ENCODE measurements around the gene CYTH4. TPM values are rescaled to one million over a fixed set of nuclear protein-coding genes. Genes with fewer than 3 reads are reported as not detected.
A peak's percentile ranks its signal among the peaks of the same experiment; 100 is the strongest.

The CYTH4 gene
- total and polyA plus RNA-seq, 2 of the 8 experiments (the other 6 are each of a cell fraction or from before 2014, with no cell fraction given), result 0.09 TPM; not detected in 1

GRCh38 chr22:37330200-37331033 lies 48.1 kb downstream of the CYTH4 start:
- H2BK5ac ChIP-seq (ENCODE audit: low read depth, low read length), result no peak overlapping the region
- H3K23ac ChIP-seq (ENCODE audit: insufficient read length), result no peak overlapping the region
- no peak overlapping the region for H2AFZ ChIP-seq (ENCODE audit: low read length)
- H3K4ac ChIP-seq (replicated peaks; ENCODE audit: insufficient read length, low read depth, low read length), result no peak overlapping the region
- H3K56ac ChIP-seq (replicated peaks; ENCODE audit: insufficient read length, low read depth, low read length), result no peak overlapping the region
- H3K9me3 ChIP-seq (ENCODE audit: insufficient read depth in 2 of 2, low read depth in 1 of 2, low read length in 1 of 2), result no peaks in the 10 kb centered on the region
- no peak overlapping the region for H3K4me2 ChIP-seq (ENCODE audit: insufficient read depth in 1 of 2, low read depth in 2 of 2, low read length in 2 of 2)
- peak; percentile 79 for FAIRE-seq
- no peak overlapping the region; the same call in 1 of the 2 replicates for H2AK5ac ChIP-seq (ENCODE audit: low read depth, low read length)
- H3K4me3 ChIP-seq (ENCODE audit: extremely low read depth in 1 of 4, insufficient read depth in 2 of 4, low read depth in 3 of 4, low read length in 4 of 4), result no peak overlapping the region
- H3K27me3 ChIP-seq (replicated peaks in 1 of 4; ENCODE audit: control insufficient read depth in 3 of 4, extremely low read depth in 1 of 4, insufficient read depth in 3 of 4, low read length in 3 of 4), result peaks cover 0 to 27% (median 12%) of the 10 kb centered on the region in 4 experiments; a peak in 5 of 7 replicates
- no peak overlapping the region for H3K14ac ChIP-seq (ENCODE audit: insufficient read length)
- no peak overlapping the region for H3K18ac ChIP-seq (ENCODE audit: extremely low read depth, low read length)
- H4K8ac ChIP-seq (ENCODE audit: extremely low read depth, insufficient read depth, low read length), result no peak overlapping the region
- no peak overlapping the region for H4K5ac ChIP-seq (ENCODE audit: insufficient read length, low read depth, low read length)
- H3K27ac ChIP-seq (ENCODE audit: low read depth, low read length), result no peak overlapping the region
- H3K9ac ChIP-seq (replicated peaks in 1 of 4; ENCODE audit: extremely low read depth in 1 of 4, low read depth in 3 of 4, low read length in 3 of 4), result no peak overlapping the region
- no peaks in the 10 kb centered on the region for H4K20me1 ChIP-seq (replicated peaks in 1 of 2; ENCODE audit: control insufficient read depth in 1 of 2, insufficient read depth in 2 of 2, low read length in 2 of 2)
- H4K91ac ChIP-seq (replicated peaks; ENCODE audit: insufficient read length, low read length), result no peak overlapping the region
- H2BK20ac ChIP-seq (ENCODE audit: low read length), result no peak overlapping the region
- H2BK120ac ChIP-seq (replicated peaks; ENCODE audit: low read depth, low read length), result no peak overlapping the region
- 31% methylated on average over 9 of the region's 9 CpGs; no CpG with 5 or more reads in 1 of the 2 experiments for WGBS, 2 experiments (ENCODE audit: extremely low coverage in 1 of 2, insufficient coverage in 1 of 2, insufficient read length in 1 of 2, insufficient replicate concordance in 2 of 2, low coverage in 1 of 2, low lambda C conversion rate in 2 of 2, missing lambda C conversion rate in 1 of 2)
- no peak overlapping the region for H2BK12ac ChIP-seq (ENCODE audit: low read depth, low read length)
- H3K79me1 ChIP-seq (ENCODE audit: low read depth, low read length), result no peaks in the 10 kb centered on the region
- no peak overlapping the region for H2BK15ac ChIP-seq (ENCODE audit: low read length)
- no peaks in the 10 kb centered on the region for H3K36me3 ChIP-seq (ENCODE audit: control insufficient read depth in 2 of 4, insufficient read depth in 4 of 4, low read length in 3 of 4)
- no peaks in the 10 kb centered on the region for H3K79me2 ChIP-seq (ENCODE audit: control insufficient read depth in 1 of 2, insufficient read depth in 2 of 2, low read length in 2 of 2)
- peaks cover 0 to 15% (median 4%) of the 10 kb centered on the region in 4 experiments; a peak in 5 of 7 replicates for H3K4me1 ChIP-seq (replicated peaks in 1 of 4; ENCODE audit: control insufficient read depth in 3 of 4, insufficient read depth in 4 of 4, low read length in 3 of 4)
- POLR2A ChIA-PET (ENCODE audit: partially characterized antibody), result interaction anchor here (0.9 to 2.4 kb wide), 2 partner anchors 12 to 96 kb away, joined by 3 to 9 read pairs; no protein-coding TSS in a partner anchor
- DNase-seq (ENCODE audit: low read depth in 1 of 2, low spot score in 2 of 2), result peak; percentile 69 to 91
- peaks cover 9% of the 10 kb centered on the region; the same call in 1 of the 2 replicates for H3K23me2 ChIP-seq (ENCODE audit: low read depth, low read length)
- CTCF ChIA-PET (ENCODE audit: partially characterized antibody), result interaction anchor here (0.6 to 7.5 kb wide), 27 partner anchors 8 to 313 kb away, joined by 3 to 61 read pairs (median 5); no protein-coding TSS in a partner anchor
- TF ChIP-seq HDAC2 (IDR thresholded peaks at IDR 0.05; ENCODE audit: borderline replicate concordance in 1 of 2, low read depth in 2 of 2, low read length in 2 of 2) (no peak), BACH1 (IDR thresholded peaks at IDR 0.05; ENCODE audit: low read length) (no peak), RAD21 (IDR thresholded peaks at IDR 0.05 in 1 of 2, conservative IDR thresholded peaks at IDR 0.05 in 1 of 2; ENCODE audit: low read depth in 2 of 2, low read length in 2 of 2) (peak; percentile 13 to 21; a peak in 1 of 4 replicates), SUZ12 (IDR thresholded peaks at IDR 0.05; ENCODE audit: low read length) (no peak), CTCF (IDR thresholded peaks at IDR 0.05; ENCODE audit: control extremely low read depth in 1 of 3, insufficient read depth in 1 of 3, low read depth in 1 of 3, low read length in 3 of 3) (peak; percentile 44 to 81 (median 73)), TAF1 (IDR thresholded peaks at IDR 0.05; ENCODE audit: low read depth, low read length) (no peak), CEBPB (IDR thresholded peaks at IDR 0.05; ENCODE audit: low read depth, low read length) (peak; percentile 78), CHD2 (IDR thresholded peaks at IDR 0.05; ENCODE audit: low read length) (0 out of 2 replicates have a peak, but pooled peaks have one; percentile 56)

All from H1 (cell line).